ENCODE measurements around the gene RAB44.
"Not testable (repeated sequence)": the region's sequence is repeated elsewhere in the genome, so short reads cannot be mapped to it uniquely, and the experiment has no call there.

Gene RAB44

GRCh38 chr6:36686668-36687513, 10.7 kb upstream of the RAB44 start:
- no peak for DNase-seq

GRCh38 chr6:36688063-36688738, 9.4 kb upstream of the RAB44 start:
- no peak for DNase-seq

- DNase-seq = no peak
These were observed 8.9 kb upstream of the RAB44 start for GRCh38 chr6:36688739-36689075.

GRCh38 chr6:36691011-36691410, 6.6 kb upstream of the RAB44 start:
- no peak for DNase-seq

- DNase-seq = no peak
These were observed 6.0 kb upstream of the RAB44 start for GRCh38 chr6:36691612-36692011.

- peak; percentile 70 for DNase-seq
These were observed 5.4 kb upstream of the RAB44 start for GRCh38 chr6:36692220-36692619.

GRCh38 chr6:36692861-36693702, 4.5 kb upstream of the RAB44 start:
- DNase-seq = no peak

- no peak for DNase-seq
These were observed 3.0 kb upstream of the RAB44 start for GRCh38 chr6:36694616-36695015.

- no peak for DNase-seq
These were observed 2.2 kb upstream of the RAB44 start for GRCh38 chr6:36695414-36695813.

GRCh38 chr6:36698196-36698595, 570 bp downstream of the RAB44 start:
- no peak for DNase-seq

- no peak for DNase-seq
These were observed 1.2 kb downstream of the RAB44 start for GRCh38 chr6:36698871-36699271.

- DNase-seq = no peak
These were observed 1.7 kb downstream of the RAB44 start for GRCh38 chr6:36699348-36699747.

GRCh38 chr6:36700071-36700812, 2.6 kb downstream of the RAB44 start:
- no peak for DNase-seq

- DNase-seq = no peak
These were observed 3.2 kb downstream of the RAB44 start for GRCh38 chr6:36700831-36701230.

GRCh38 chr6:36701401-36701991, 3.9 kb downstream of the RAB44 start:
- no peak for DNase-seq

GRCh38 chr6:36702656-36703055, 5.0 kb downstream of the RAB44 start:
- no peak for DNase-seq

- DNase-seq = no peak
These were observed 5.5 kb downstream of the RAB44 start for GRCh38 chr6:36703081-36703606.

- no peak for DNase-seq
These were observed 6.4 kb downstream of the RAB44 start for GRCh38 chr6:36703982-36704381.

- not testable (repeated sequence) for DNase-seq
These were observed 7.4 kb downstream of the RAB44 start for GRCh38 chr6:36704961-36705577.

- DNase-seq = no peak
These were observed 8.7 kb downstream of the RAB44 start for GRCh38 chr6:36706339-36706738.

- DNase-seq = no peak
These were observed 15.2 kb downstream of the RAB44 start for GRCh38 chr6:36712816-36713215.

- DNase-seq = no peak
These were observed 16.2 kb downstream of the RAB44 start for GRCh38 chr6:36713846-36714245.

All from CD4-positive, alpha-beta T cell treated with Interferon gamma for 1 hour (primary cell).